HCT116 (cell line): ENCODE results near the gene CTNND2.

Experiments used
- ATF3 ChIP-seq: IDR thresholded peaks from 2 replicates; pipeline ENCODE4 v1.6.1; 2012
- CTCF ChIP-seq, 3 experiments: fragments of 200-600 bp in 1 of 3; sonication (generic) in 1 of 3; IDR thresholded peaks in 2 of 3; conservative IDR thresholded peaks in 1 of 3; 2 replicates each; pipeline ENCODE4 v1.5.1; 2012 to 2017; ENCODE audit warnings: low read depth in 2 of 3, low read length in 2 of 3, antibody characterized with exemption in 1 of 3, borderline replicate concordance in 1 of 3, control low read depth in 1 of 3, mild to moderate bottlenecking in 1 of 3, mixed read lengths in 1 of 3, mixed run types in 1 of 3, moderate library complexity in 1 of 3; ENCODE audit not compliant: insufficient read depth in 1 of 3
- EZH2 ChIP-seq: fragments of 200-600 bp; sonication (generic); IDR thresholded peaks from 2 replicates; pipeline ENCODE4 v1.6.1; 2017; ENCODE audit warnings: antibody characterized with exemption, mixed run types
- EZH2phosphoT487 ChIP-seq: fragments of 200-600 bp; IDR thresholded peaks from 2 replicates; pipeline ENCODE4 v1.6.1; 2018; ENCODE audit warnings: antibody characterized with exemption, borderline replicate concordance
- FOSL1 ChIP-seq: IDR thresholded peaks from 2 replicates; pipeline ENCODE4 v1.6.1; 2012; ENCODE audit warnings: low read depth
- POLR2A ChIP-seq: IDR thresholded peaks from 2 replicates; pipeline ENCODE4 v1.7.0; 2011; ENCODE audit warnings: borderline replicate concordance; ENCODE audit not compliant: insufficient read depth, insufficient read length; ENCODE audit errors: extremely low read depth
- POLR2AphosphoS5 ChIP-seq: IDR thresholded peaks from 2 replicates; pipeline ENCODE4 v1.6.1; 2011; ENCODE audit warnings: mild to moderate bottlenecking, low read depth, low read length, moderate library complexity
- RAD21 ChIP-seq: IDR thresholded peaks from 2 replicates; pipeline ENCODE4 v1.6.1; 2012; ENCODE audit warnings: low read depth, mild to moderate bottlenecking
- REST ChIP-seq: IDR thresholded peaks from 2 replicates; pipeline ENCODE4 v1.6.1; 2012; ENCODE audit warnings: low read depth
- SIN3A ChIP-seq: IDR thresholded peaks from 2 replicates; pipeline ENCODE4 v1.6.1; 2012; ENCODE audit warnings: low read depth
- SRF ChIP-seq: IDR thresholded peaks from 2 replicates; pipeline ENCODE4 v1.6.1; 2012; ENCODE audit warnings: low read depth
- YY1 ChIP-seq: IDR thresholded peaks from 2 replicates; pipeline ENCODE4 v1.6.1; 2011; ENCODE audit warnings: low read length, low read depth, moderate library complexity, mild to moderate bottlenecking; ENCODE audit not compliant: insufficient replicate concordance; ENCODE audit errors: extremely low read depth
- ZBTB33 ChIP-seq: IDR thresholded peaks from 2 replicates; pipeline ENCODE4 v1.6.1; 2011; ENCODE audit warnings: mild to moderate bottlenecking, low read length, moderate library complexity; ENCODE audit not compliant: insufficient replicate concordance; ENCODE audit errors: extremely low read depth
- ZNF274 ChIP-seq: fragments of 200-500 bp; sonication (Bioruptor generic); IDR thresholded peaks from 2 replicates; pipeline ENCODE4 v1.6.1; 2014; ENCODE audit warnings: mild to moderate bottlenecking, low read depth, low read length, inconsistent platforms

GRCh38 chr5:11239261-11240015 lies 664.8 kb downstream of the CTNND2 start:
- TF ChIP-seq EZH2phosphoT487 (no peak), CTCF (IDR thresholded peaks at IDR 0.05 in 2 of 3, conservative IDR thresholded peaks at IDR 0.05 in 1 of 3; ENCODE audit: borderline replicate concordance in 1 of 3, insufficient read depth in 1 of 3, low read depth in 2 of 3, low read length in 2 of 3) (no peak), YY1 (no peak), FOSL1 (no peak), POLR2A (no peak), REST (no peak), EZH2 (no peak), SRF (no peak), RAD21 (no peak), ATF3 (no peak), POLR2AphosphoS5 (no peak), ZBTB33 (no peak), SIN3A (no peak), ZNF274 (no peak)
